ENCODE data around the gene SERPINA6. TPM values are rescaled to one million over a fixed set of nuclear protein-coding genes. Genes with fewer than 3 reads are reported as not detected.

Gene SERPINA6
- total RNA-seq, 1 experiment from 2014 or later: not detected

DNA sequence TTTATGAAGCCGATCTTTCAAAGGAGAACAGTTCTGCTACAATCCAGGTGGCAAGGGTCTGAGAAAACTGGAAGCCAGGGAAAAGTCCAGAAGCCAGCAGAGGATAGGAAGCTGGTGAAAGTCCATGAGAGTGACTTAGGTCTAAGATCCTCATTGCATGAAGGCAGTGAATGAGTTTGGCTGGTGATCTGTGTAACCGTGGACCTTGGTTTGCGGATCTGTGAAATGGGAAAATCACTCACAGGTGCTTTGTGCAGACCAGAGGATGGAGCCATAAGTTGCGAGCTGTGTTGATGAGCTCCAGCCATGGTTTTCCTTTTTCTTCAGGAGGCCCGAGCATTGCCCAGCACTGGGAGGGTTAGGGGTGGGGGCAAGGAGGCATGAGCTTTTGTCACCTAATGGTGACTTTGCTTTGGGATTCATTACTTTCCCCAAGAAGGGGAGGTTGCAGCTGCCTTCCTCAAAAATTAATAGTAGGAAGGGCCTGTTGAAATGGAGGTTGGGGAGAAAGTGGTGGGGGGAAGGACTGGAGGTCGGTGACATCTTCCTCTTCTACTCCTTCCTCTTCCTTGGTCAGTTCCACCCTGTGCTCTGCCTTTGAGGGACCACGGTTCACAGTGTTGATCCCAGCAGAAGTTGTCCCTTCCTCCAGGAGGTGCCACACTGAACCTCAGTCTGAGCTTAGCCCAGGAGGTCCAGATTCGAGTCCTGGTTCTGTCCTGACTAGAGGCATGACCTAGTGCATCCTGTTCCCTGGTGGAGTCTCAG is 20.3 kb upstream of the SERPINA6 start:
- intact Hi-C loops (cut with micrococcal nuclease): no loop called here

More for the DNA sequence above, 20.3 kb upstream of the SERPINA6 start:
- Histone ChIP-seq H4K20me1 (ENCODE audit: insufficient read depth) (no peaks in the 10 kb centered on the region), H3K4me3 (replicated peaks in 1 of 2; ENCODE audit: low read depth in 1 of 2, low read length in 2 of 2) (no peak overlapping the region), H3K27ac (ENCODE audit: low read depth, low read length) (no peak overlapping the region), H3K9me3 (ENCODE audit: control insufficient read depth in 1 of 2, insufficient read depth in 1 of 2, low read depth in 1 of 2, low read length in 2 of 2) (no peaks in the 10 kb centered on the region), H2AFZ (ENCODE audit: low read depth, low read length, poor library complexity, severe bottlenecking) (no peak overlapping the region), H3K27me3 (ENCODE audit: insufficient read depth, low read length) (no peaks in the 10 kb centered on the region; the same call in 1 of the 2 replicates), H3K9me2 (ENCODE audit: insufficient read depth) (no peaks in the 10 kb centered on the region), H3K4me2 (ENCODE audit: low read length) (peak overlapping the region; percentile 64; the same call in 1 of the 2 replicates), H3K36me3 (ENCODE audit: control insufficient read depth in 1 of 2, insufficient read depth in 2 of 2, low read length in 2 of 2) (no peaks in the 10 kb centered on the region), H3K79me2 (ENCODE audit: insufficient read depth, low read length) (no peaks in the 10 kb centered on the region), H3K9ac (ENCODE audit: low read length) (no peak overlapping the region), H3K4me1 (ENCODE audit: control insufficient read depth in 1 of 2, insufficient read depth in 2 of 2, low read length in 2 of 2) (peaks cover 18 to 54% of the 10 kb centered on the region in 2 experiments)
- ATAC-seq: no peak
- no peak for TF ChIP-seq TCF7L2 (IDR thresholded peaks at IDR 0.05; ENCODE audit: borderline replicate concordance, extremely low read depth, insufficient read depth, insufficient read length)
- no peak for TF ChIP-seq CTCF (IDR thresholded peaks at IDR 0.05 in 2 of 3, conservative IDR thresholded peaks at IDR 0.05 in 1 of 3; ENCODE audit: borderline replicate concordance in 1 of 3, insufficient read depth in 1 of 3, low read depth in 2 of 3, low read length in 2 of 3)
- TF ChIP-seq, protein P1, sequence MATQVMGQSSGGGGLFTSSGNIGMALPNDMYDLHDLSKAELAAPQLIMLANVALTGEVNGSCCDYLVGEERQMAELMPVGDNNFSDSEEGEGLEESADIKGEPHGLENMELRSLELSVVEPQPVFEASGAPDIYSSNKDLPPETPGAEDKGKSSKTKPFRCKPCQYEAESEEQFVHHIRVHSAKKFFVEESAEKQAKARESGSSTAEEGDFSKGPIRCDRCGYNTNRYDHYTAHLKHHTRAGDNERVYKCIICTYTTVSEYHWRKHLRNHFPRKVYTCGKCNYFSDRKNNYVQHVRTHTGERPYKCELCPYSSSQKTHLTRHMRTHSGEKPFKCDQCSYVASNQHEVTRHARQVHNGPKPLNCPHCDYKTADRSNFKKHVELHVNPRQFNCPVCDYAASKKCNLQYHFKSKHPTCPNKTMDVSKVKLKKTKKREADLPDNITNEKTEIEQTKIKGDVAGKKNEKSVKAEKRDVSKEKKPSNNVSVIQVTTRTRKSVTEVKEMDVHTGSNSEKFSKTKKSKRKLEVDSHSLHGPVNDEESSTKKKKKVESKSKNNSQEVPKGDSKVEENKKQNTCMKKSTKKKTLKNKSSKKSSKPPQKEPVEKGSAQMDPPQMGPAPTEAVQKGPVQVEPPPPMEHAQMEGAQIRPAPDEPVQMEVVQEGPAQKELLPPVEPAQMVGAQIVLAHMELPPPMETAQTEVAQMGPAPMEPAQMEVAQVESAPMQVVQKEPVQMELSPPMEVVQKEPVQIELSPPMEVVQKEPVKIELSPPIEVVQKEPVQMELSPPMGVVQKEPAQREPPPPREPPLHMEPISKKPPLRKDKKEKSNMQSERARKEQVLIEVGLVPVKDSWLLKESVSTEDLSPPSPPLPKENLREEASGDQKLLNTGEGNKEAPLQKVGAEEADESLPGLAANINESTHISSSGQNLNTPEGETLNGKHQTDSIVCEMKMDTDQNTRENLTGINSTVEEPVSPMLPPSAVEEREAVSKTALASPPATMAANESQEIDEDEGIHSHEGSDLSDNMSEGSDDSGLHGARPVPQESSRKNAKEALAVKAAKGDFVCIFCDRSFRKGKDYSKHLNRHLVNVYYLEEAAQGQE (IDR thresholded peaks at IDR 0.05; ENCODE audit: low read depth): no peak
- TF ChIP-seq CEBPB (IDR thresholded peaks at IDR 0.05; ENCODE audit: low read depth): no peak
- TF ChIP-seq JUND (IDR thresholded peaks at IDR 0.05): no peak
- no peak for TF ChIP-seq SIN3A (IDR thresholded peaks at IDR 0.05; ENCODE audit: low read depth)
- TF ChIP-seq, protein P2, sequence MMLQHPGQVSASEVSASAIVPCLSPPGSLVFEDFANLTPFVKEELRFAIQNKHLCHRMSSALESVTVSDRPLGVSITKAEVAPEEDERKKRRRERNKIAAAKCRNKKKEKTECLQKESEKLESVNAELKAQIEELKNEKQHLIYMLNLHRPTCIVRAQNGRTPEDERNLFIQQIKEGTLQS (IDR thresholded peaks at IDR 0.05): no peak
- no peak for TF ChIP-seq EZH2 (IDR thresholded peaks at IDR 0.05)
- no peak for TF ChIP-seq POLR2A (IDR thresholded peaks at IDR 0.05; ENCODE audit: borderline replicate concordance, extremely low read depth, insufficient read depth, insufficient read length)
- DNase-seq (ENCODE audit: low read depth, low spot score): no peak
- POLR2A ChIA-PET: no interaction called here
- CTCF ChIA-PET: interaction anchor here (1.3 kb wide), 1 partner anchor 80 kb away, joined by 3 read pairs; no protein-coding TSS in a partner anchor
- RAD21 ChIA-PET (ENCODE audit: low non-redundant PET in 1 of 2, low total read pairs in 2 of 2, uncharacterized antibody in 2 of 2, unreplicated experiment in 2 of 2): no interaction called here
- BruUV-seq (replicated peaks): no TSS peak

Data from HCT116 (cell line).